Mesenchymal stem cell (in vitro differentiated cells and primary cell): ENCODE data around the gene SNX8.

Source experiments
- DNase-seq: peaks from one replicate; pipeline ENCODE4 v3.0.0-alpha.2; 2013
- H2AFZ ChIP-seq: one replicate; pipeline ENCODE4 v1.6.1; 2013; ENCODE audit warnings: low read depth, mild to moderate bottlenecking, control low read depth, inconsistent platforms, low read length, moderate library complexity
- H2AK5ac ChIP-seq: 2 replicates; pipeline ENCODE4 v1.6.1; 2013; ENCODE audit warnings: low read length, moderate library complexity, mild to moderate bottlenecking, inconsistent platforms; ENCODE audit not compliant: severe bottlenecking
- H2BK120ac ChIP-seq: one replicate; pipeline ENCODE4 v1.6.1; 2013; ENCODE audit warnings: low read depth, mild to moderate bottlenecking, inconsistent platforms, low read length, moderate library complexity
- H2BK12ac ChIP-seq, 2 experiments: one replicate each; pipeline ENCODE4 v1.6.1; 2013; ENCODE audit warnings: inconsistent platforms in 2 of 2, low read length in 2 of 2, mild to moderate bottlenecking in 2 of 2, moderate library complexity in 2 of 2, control low read depth in 1 of 2
- H2BK15ac ChIP-seq: one replicate; pipeline ENCODE4 v1.6.1; 2013; ENCODE audit warnings: mild to moderate bottlenecking, low read depth, inconsistent platforms; ENCODE audit not compliant: poor library complexity, severe bottlenecking
- H2BK5ac ChIP-seq: 2 replicates; pipeline ENCODE4 v1.6.1; 2013; ENCODE audit warnings: low read depth, mild to moderate bottlenecking, low read length, control low read depth, inconsistent platforms; ENCODE audit not compliant: poor library complexity, severe bottlenecking
- H3K14ac ChIP-seq, 2 experiments: one replicate each; pipeline ENCODE4 v1.6.1; 2013; ENCODE audit warnings: inconsistent platforms in 2 of 2, low read length in 2 of 2, control low read depth in 1 of 2, mild to moderate bottlenecking in 1 of 2, moderate library complexity in 1 of 2
- H3K18ac ChIP-seq, 2 experiments: one replicate each; pipeline ENCODE4 v1.6.1; 2013; ENCODE audit warnings: inconsistent platforms in 2 of 2, low read length in 2 of 2, control low read depth in 1 of 2, low read depth in 1 of 2, mild to moderate bottlenecking in 1 of 2
- H3K23ac ChIP-seq, 2 experiments: one replicate each; pipeline ENCODE4 v1.6.1; 2013; ENCODE audit warnings: inconsistent platforms in 2 of 2, low read length in 2 of 2, mild to moderate bottlenecking in 2 of 2, moderate library complexity in 2 of 2, control low read depth in 1 of 2
- H3K27ac ChIP-seq: 2 replicates; pipeline ENCODE4 v1.5.1; 2013; ENCODE audit warnings: mild to moderate bottlenecking, moderate library complexity, low read length, control low read depth, inconsistent platforms; ENCODE audit not compliant: poor library complexity, severe bottlenecking
- H3K27me3 ChIP-seq, 2 experiments: 2 replicates each; pipeline versions ENCODE4 v1.6.1 to v1.7.0; 2013; ENCODE audit warnings: low read length in 2 of 2, mild to moderate bottlenecking in 2 of 2, moderate library complexity in 2 of 2, control low read depth in 1 of 2, inconsistent platforms in 1 of 2; ENCODE audit not compliant: control insufficient read depth in 1 of 2, insufficient read depth in 1 of 2
- H3K36me3 ChIP-seq, 2 experiments: 2 replicates each; pipeline versions ENCODE4 v1.6.1 to v1.7.0; 2013; ENCODE audit warnings: low read length in 2 of 2, control low read depth in 1 of 2, inconsistent platforms in 1 of 2, low read depth in 1 of 2, mild to moderate bottlenecking in 1 of 2; ENCODE audit not compliant: insufficient read depth in 2 of 2, control insufficient read depth in 1 of 2
- H3K4ac ChIP-seq, 2 experiments: one replicate each; pipeline ENCODE4 v1.6.1; 2013; ENCODE audit warnings: inconsistent platforms in 2 of 2, low read length in 2 of 2, mild to moderate bottlenecking in 2 of 2, moderate library complexity in 2 of 2, control low read depth in 1 of 2, low read depth in 1 of 2
- H3K4me1 ChIP-seq: 2 replicates; pipeline ENCODE4 v1.6.1; 2013; ENCODE audit warnings: low read depth, low read length, control low read depth; ENCODE audit not compliant: control insufficient read depth, insufficient read depth
- H3K4me2 ChIP-seq: 2 replicates; pipeline ENCODE4 v1.6.1; 2013; ENCODE audit warnings: low read length, mild to moderate bottlenecking, inconsistent platforms; ENCODE audit not compliant: poor library complexity, severe bottlenecking
- H3K4me3 ChIP-seq, 2 experiments: 2 replicates each; pipeline versions ENCODE4 v1.5.1 to v1.7.0; 2013; ENCODE audit warnings: low read length in 2 of 2, mild to moderate bottlenecking in 2 of 2, control low read depth in 1 of 2, low read depth in 1 of 2; ENCODE audit not compliant: insufficient read depth in 1 of 2
- H3K79me1 ChIP-seq: replicated peaks from 2 replicates; pipeline ENCODE4 v1.6.1; 2013; ENCODE audit warnings: mild to moderate bottlenecking, control low read depth, low read length, inconsistent platforms; ENCODE audit not compliant: poor library complexity, severe bottlenecking
- H3K9ac ChIP-seq: 2 replicates; pipeline ENCODE4 v1.7.0; 2013; ENCODE audit warnings: mild to moderate bottlenecking, low read length, moderate library complexity
- H3K9me3 ChIP-seq: 2 replicates; pipeline ENCODE4 v1.7.0; 2013; ENCODE audit warnings: mild to moderate bottlenecking, low read length; ENCODE audit not compliant: control insufficient read depth
- H4K8ac ChIP-seq: one replicate; pipeline ENCODE4 v1.6.1; 2013; ENCODE audit warnings: inconsistent platforms, mild to moderate bottlenecking, low read length, moderate library complexity
- H4K91ac ChIP-seq: one replicate; pipeline ENCODE4 v1.6.1; 2013; ENCODE audit warnings: mild to moderate bottlenecking, low read length, inconsistent platforms
- WGBS: methylation state at CpG from one replicate; pipeline ENCODE4 v1.1.7; 2013; ENCODE audit warnings: mixed read lengths; 5-methylcytosine and 5-hydroxymethylcytosine counted together

The SNX8 gene

GRCh38 chr7:2219606-2220005 lies 94.6 kb downstream of the SNX8 start:
- H3K9me3 ChIP-seq: no peaks in the 10 kb centered on the region
- WGBS: 95% methylated on average over 8 of the region's 8 CpGs
- H3K79me1 ChIP-seq: peaks cover 48% of the 10 kb centered on the region
- no peak overlapping the region for H3K18ac ChIP-seq
- H3K4me3 ChIP-seq: no peak overlapping the region
- H3K4me1 ChIP-seq: peaks cover 2% of the 10 kb centered on the region
- no peak overlapping the region for H2BK12ac ChIP-seq
- no peak overlapping the region for H2BK15ac ChIP-seq
- no peak overlapping the region for H2BK120ac ChIP-seq
- H3K23ac ChIP-seq: no peak overlapping the region
- no peak overlapping the region for H4K8ac ChIP-seq
- no peak overlapping the region for H3K27ac ChIP-seq
- no peaks in the 10 kb centered on the region for H3K27me3 ChIP-seq
- peaks cover 59 to 90% of the 10 kb centered on the region in 2 experiments for H3K36me3 ChIP-seq
- H2AK5ac ChIP-seq: no peak overlapping the region
- no peak for DNase-seq
- H2BK5ac ChIP-seq: no peak overlapping the region
- no peak overlapping the region for H3K4me2 ChIP-seq
- H2AFZ ChIP-seq: no peak overlapping the region
- H3K14ac ChIP-seq: no peak overlapping the region
- H3K9ac ChIP-seq: no peak overlapping the region
- no peak overlapping the region for H3K4ac ChIP-seq
- H4K91ac ChIP-seq: no peak overlapping the region

- Histone ChIP-seq H2BK15ac (no peak overlapping the region), H3K79me1 (peaks cover 43% of the 10 kb centered on the region), H3K4me1 (peaks cover 2% of the 10 kb centered on the region), H3K14ac (no peak overlapping the region), H3K4me3 (no peak overlapping the region), H3K18ac (no peak overlapping the region), H2BK5ac (no peak overlapping the region), H3K9me3 (no peaks in the 10 kb centered on the region), H3K36me3 (peaks cover 60 to 89% of the 10 kb centered on the region in 2 experiments), H3K4ac (no peak overlapping the region), H2AK5ac (no peak overlapping the region), H2AFZ (no peak overlapping the region), H3K9ac (no peak overlapping the region), H4K8ac (no peak overlapping the region), H3K27me3 (no peaks in the 10 kb centered on the region), H3K4me2 (no peak overlapping the region), H3K27ac (no peak overlapping the region), H3K23ac (no peak overlapping the region), H4K91ac (no peak overlapping the region), H2BK120ac (no peak overlapping the region), H2BK12ac (no peak overlapping the region)
- whole genome bisulfite sequencing: 95% methylated on average over 15 of the region's 15 CpGs
- DNase-seq: no peak
These were observed 95.1 kb downstream of the SNX8 start for GRCh38 chr7:2219136-2219535.

- Histone ChIP-seq H3K18ac (no peak overlapping the region), H3K14ac (no peak overlapping the region), H3K9me3 (no peaks in the 10 kb centered on the region), H4K8ac (no peak overlapping the region), H3K27me3 (no peaks in the 10 kb centered on the region), H4K91ac (no peak overlapping the region), H3K4me2 (no peak overlapping the region), H2BK15ac (no peak overlapping the region), H2BK120ac (no peak overlapping the region), H2BK12ac (no peak overlapping the region), H3K9ac (no peak overlapping the region), H3K27ac (no peak overlapping the region), H3K4me1 (peaks cover 6% of the 10 kb centered on the region), H3K23ac (no peak overlapping the region), H3K4ac (no peak overlapping the region), H3K4me3 (no peak overlapping the region), H3K79me1 (peaks cover 37% of the 10 kb centered on the region), H2BK5ac (no peak overlapping the region), H2AK5ac (no peak overlapping the region), H3K36me3 (peaks cover 61 to 89% of the 10 kb centered on the region in 2 experiments), H2AFZ (no peak overlapping the region)
- DNase-seq: no peak
- WGBS: 95% methylated on average over 9 of the region's 9 CpGs
These were observed 95.8 kb downstream of the SNX8 start for GRCh38 chr7:2218444-2218785.

- Histone ChIP-seq H4K91ac (no peak overlapping the region), H3K23ac (no peak overlapping the region), H3K4ac (no peak overlapping the region), H3K14ac (no peak overlapping the region), H3K9ac (no peak overlapping the region), H2BK120ac (no peak overlapping the region), H2BK15ac (no peak overlapping the region), H3K9me3 (no peaks in the 10 kb centered on the region), H3K27ac (no peak overlapping the region), H2BK12ac (no peak overlapping the region), H3K27me3 (no peaks in the 10 kb centered on the region), H3K4me2 (no peak overlapping the region), H3K18ac (no peak overlapping the region), H3K36me3 (peaks cover 67 to 86% of the 10 kb centered on the region in 2 experiments), H3K4me1 (peaks cover 11% of the 10 kb centered on the region), H2AK5ac (no peak overlapping the region), H2AFZ (no peak overlapping the region), H2BK5ac (no peak overlapping the region), H4K8ac (no peak overlapping the region), H3K79me1 (peaks cover 31% of the 10 kb centered on the region), H3K4me3 (no peak overlapping the region)
- WGBS: 92% methylated on average over 19 of the region's 19 CpGs
- no peak for DNase-seq
These were observed 96.4 kb downstream of the SNX8 start for GRCh38 chr7:2217716-2218443.
